GM21717 (cell line): ENCODE results near the gene PPIL1.

Experiments used
- ATAC-seq: cut with Tn5 transposase; IDR thresholded peaks from one replicate; pipeline ENCODE4 v1.9.1; 2021; ENCODE audit warnings: mild to moderate bottlenecking, moderate library complexity; ENCODE audit not compliant: unreplicated experiment

The PPIL1 gene

GRCh38 chr6:36836111-36837021, 38.2 kb downstream of the PPIL1 start:
- ATAC-seq: no peak

GRCh38 chr6:36834576-36835341, 39.8 kb downstream of the PPIL1 start:
- ATAC-seq: no peak

- ATAC-seq: no peak
Observed at GRCh38 chr6:36833182-36833789, 41.3 kb downstream of the PPIL1 start.

GRCh38 chr6:36832313-36832712, 42.3 kb downstream of the PPIL1 start:
- no peak for ATAC-seq

- no peak for ATAC-seq
Observed at GRCh38 chr6:36830577-36830976, 44.0 kb downstream of the PPIL1 start.

- ATAC-seq: no peak
Observed at GRCh38 chr6:36829919-36830544, 44.6 kb downstream of the PPIL1 start.

GRCh38 chr6:36827261-36828079, 47.1 kb downstream of the PPIL1 start:
- ATAC-seq: no peak

GRCh38 chr6:36826520-36827227, 47.9 kb downstream of the PPIL1 start:
- no peak for ATAC-seq

GRCh38 chr6:36825994-36826393, 48.6 kb downstream of the PPIL1 start:
- no peak for ATAC-seq

- ATAC-seq: no peak
Observed at GRCh38 chr6:36825452-36825851, 49.2 kb downstream of the PPIL1 start.

- ATAC-seq: no peak
Observed at GRCh38 chr6:36824253-36824652, 50.4 kb downstream of the PPIL1 start.

GRCh38 chr6:36823421-36824096, 51.0 kb downstream of the PPIL1 start:
- ATAC-seq: no peak

- ATAC-seq: no peak
Observed at GRCh38 chr6:36822506-36823269, 51.9 kb downstream of the PPIL1 start.

- no peak for ATAC-seq
Observed at GRCh38 chr6:36821581-36822335, 52.8 kb downstream of the PPIL1 start.

GRCh38 chr6:36820700-36821580, 53.7 kb downstream of the PPIL1 start:
- no peak for ATAC-seq

GRCh38 chr6:36818756-36819155, 55.8 kb downstream of the PPIL1 start:
- no peak for ATAC-seq

GRCh38 chr6:36817847-36818246, 56.8 kb downstream of the PPIL1 start:
- ATAC-seq: no peak
